GM23248 (cell line): ENCODE data around the gene SEC31A.

Source experiments
- EZH2 ChIP-seq: fragments of 200-600 bp; sonication (generic); IDR thresholded peaks from 2 replicates; pipeline ENCODE4 v1.6.1; 2018; ENCODE audit warnings: antibody characterized with exemption, mild to moderate bottlenecking; ENCODE audit not compliant: insufficient read depth, poor library complexity, severe bottlenecking
- EZH2phosphoT487 ChIP-seq: fragments of 200-600 bp; sonication (generic); IDR thresholded peaks from 2 replicates; pipeline ENCODE4 v1.6.1; 2018; ENCODE audit warnings: antibody characterized with exemption, moderate library complexity, mild to moderate bottlenecking, low read depth; ENCODE audit not compliant: insufficient read depth

- TF ChIP-seq EZH2 (no peak), EZH2phosphoT487 (no peak)
These were observed 76.9 kb downstream of the SEC31A start for GRCh38 chr4:82814034-82814433.
